Left ventricle myocardium inferior (tissue), 1 donor: ENCODE measurements around the gene KBTBD8. TPM values are rescaled to one million over a fixed set of nuclear protein-coding genes. Genes with fewer than 3 reads are reported as not detected.

Experiments used
- DNase-seq: peaks from one replicate; pipeline ENCODE4 v3.0.0-alpha.2; 2020
- H3K27ac ChIP-seq: fragments of 200-600 bp; replicated peaks from 2 replicates; pipeline ENCODE4 v1.8.0; 2021
- H3K27me3 ChIP-seq: fragments of 200-600 bp; 2 replicates; pipeline ENCODE4 v1.8.0; 2021; ENCODE audit warnings: low read depth
- H3K36me3 ChIP-seq: fragments of 200-600 bp; 2 replicates; pipeline ENCODE4 v1.8.0; 2021
- H3K4me1 ChIP-seq: fragments of 200-600 bp; 2 replicates; pipeline ENCODE4 v1.8.0; 2021
- H3K4me3 ChIP-seq: fragments of 200-600 bp; 2 replicates; pipeline ENCODE4 v1.8.0; 2021; ENCODE audit warnings: mild to moderate bottlenecking, moderate library complexity
- H3K9me3 ChIP-seq: fragments of 200-600 bp; replicated peaks from 2 replicates; pipeline ENCODE4 v1.8.0; 2021
- intact Hi-C: fragments of 100-400 bp; cut with micrococcal nuclease; formaldehyde crosslinking; loops from one replicate; pipeline ENCODE4 v1.11.0; 2022
- total RNA-seq: library from RNA; stranded (reverse); fragmentation: NEBNext Ultra II Directional; extraction: Animal tissue kit (Norgen Biotek cat#: 25700); gene quantifications from one replicate; pipeline ENCODE4 v1.2.1, GENCODE V29; 2021
- TF ChIP-seq, protein P1 (sequence below): fragments of 200-600 bp; IDR thresholded peaks from 2 replicates; pipeline ENCODE4 v1.8.0; 2021; ENCODE audit warnings: antibody characterized with exemption, mild to moderate bottlenecking, borderline replicate concordance
- donor health status: DM: no; HTN: yes; CAD: no; lungs with severe emphysema.

The KBTBD8 gene
- total RNA-seq, 1 donor from 2014 or later = 3.6 TPM

DNA sequence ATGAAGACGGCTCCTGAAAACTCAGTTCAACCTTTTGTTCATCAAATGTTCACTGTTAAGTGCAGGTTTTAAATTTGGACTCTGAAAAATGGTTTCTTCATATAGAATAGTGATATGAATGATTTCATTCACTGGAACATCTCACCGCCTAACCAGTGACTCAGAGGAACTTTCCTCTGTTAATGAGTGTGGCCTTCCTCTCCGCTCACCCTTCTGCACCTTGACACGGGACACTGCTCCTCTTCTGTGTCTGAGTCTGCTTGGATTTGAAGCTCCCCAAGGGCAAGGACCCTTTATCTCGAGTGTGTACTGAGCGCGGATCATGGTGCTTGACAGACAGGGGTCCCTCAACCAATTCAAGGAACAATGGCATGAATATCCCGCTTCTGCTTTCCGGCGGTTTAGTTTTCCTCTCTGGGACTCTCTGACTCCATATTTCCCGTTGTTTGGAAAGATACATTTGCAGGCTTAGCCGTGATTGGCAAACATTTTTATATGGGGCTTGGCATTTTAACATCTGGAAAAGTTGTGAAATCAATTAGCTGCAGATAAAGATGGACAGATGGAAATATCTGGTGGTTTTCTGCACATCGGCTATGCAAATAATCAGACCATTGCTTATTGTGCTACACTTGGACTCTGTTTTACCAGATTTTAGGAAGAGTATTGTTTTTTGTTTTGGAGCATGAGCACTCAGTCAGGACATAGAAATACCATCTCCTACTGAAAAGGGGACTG lies 20.9 kb downstream of the KBTBD8 start:
- H3K36me3 ChIP-seq = no peaks in the 10 kb centered on the region
- H3K9me3 ChIP-seq = no peaks in the 10 kb centered on the region
- peak overlapping the region; percentile 66 for H3K27ac ChIP-seq
- H3K27me3 ChIP-seq = no peaks in the 10 kb centered on the region
- peak overlapping the region; percentile 27 for H3K4me3 ChIP-seq
- TF ChIP-seq, protein P1, sequence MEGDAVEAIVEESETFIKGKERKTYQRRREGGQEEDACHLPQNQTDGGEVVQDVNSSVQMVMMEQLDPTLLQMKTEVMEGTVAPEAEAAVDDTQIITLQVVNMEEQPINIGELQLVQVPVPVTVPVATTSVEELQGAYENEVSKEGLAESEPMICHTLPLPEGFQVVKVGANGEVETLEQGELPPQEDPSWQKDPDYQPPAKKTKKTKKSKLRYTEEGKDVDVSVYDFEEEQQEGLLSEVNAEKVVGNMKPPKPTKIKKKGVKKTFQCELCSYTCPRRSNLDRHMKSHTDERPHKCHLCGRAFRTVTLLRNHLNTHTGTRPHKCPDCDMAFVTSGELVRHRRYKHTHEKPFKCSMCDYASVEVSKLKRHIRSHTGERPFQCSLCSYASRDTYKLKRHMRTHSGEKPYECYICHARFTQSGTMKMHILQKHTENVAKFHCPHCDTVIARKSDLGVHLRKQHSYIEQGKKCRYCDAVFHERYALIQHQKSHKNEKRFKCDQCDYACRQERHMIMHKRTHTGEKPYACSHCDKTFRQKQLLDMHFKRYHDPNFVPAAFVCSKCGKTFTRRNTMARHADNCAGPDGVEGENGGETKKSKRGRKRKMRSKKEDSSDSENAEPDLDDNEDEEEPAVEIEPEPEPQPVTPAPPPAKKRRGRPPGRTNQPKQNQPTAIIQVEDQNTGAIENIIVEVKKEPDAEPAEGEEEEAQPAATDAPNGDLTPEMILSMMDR = no peak
- peaks cover 31% of the 10 kb centered on the region for H3K4me1 ChIP-seq
- no peak for DNase-seq
- intact Hi-C loops = no loop called here

GRCh38 chr3:67028001-67028784 lies 30.1 kb downstream of the KBTBD8 start:
- Histone ChIP-seq H3K27me3 (no peaks in the 10 kb centered on the region), H3K4me3 (no peak overlapping the region), H3K9me3 (no peaks in the 10 kb centered on the region), H3K27ac (no peak overlapping the region), H3K4me1 (peaks cover 9% of the 10 kb centered on the region), H3K36me3 (no peaks in the 10 kb centered on the region)
- DNase-seq = no peak
- intact Hi-C loops = no loop called here
- TF ChIP-seq, protein P1 = no peak

DNA sequence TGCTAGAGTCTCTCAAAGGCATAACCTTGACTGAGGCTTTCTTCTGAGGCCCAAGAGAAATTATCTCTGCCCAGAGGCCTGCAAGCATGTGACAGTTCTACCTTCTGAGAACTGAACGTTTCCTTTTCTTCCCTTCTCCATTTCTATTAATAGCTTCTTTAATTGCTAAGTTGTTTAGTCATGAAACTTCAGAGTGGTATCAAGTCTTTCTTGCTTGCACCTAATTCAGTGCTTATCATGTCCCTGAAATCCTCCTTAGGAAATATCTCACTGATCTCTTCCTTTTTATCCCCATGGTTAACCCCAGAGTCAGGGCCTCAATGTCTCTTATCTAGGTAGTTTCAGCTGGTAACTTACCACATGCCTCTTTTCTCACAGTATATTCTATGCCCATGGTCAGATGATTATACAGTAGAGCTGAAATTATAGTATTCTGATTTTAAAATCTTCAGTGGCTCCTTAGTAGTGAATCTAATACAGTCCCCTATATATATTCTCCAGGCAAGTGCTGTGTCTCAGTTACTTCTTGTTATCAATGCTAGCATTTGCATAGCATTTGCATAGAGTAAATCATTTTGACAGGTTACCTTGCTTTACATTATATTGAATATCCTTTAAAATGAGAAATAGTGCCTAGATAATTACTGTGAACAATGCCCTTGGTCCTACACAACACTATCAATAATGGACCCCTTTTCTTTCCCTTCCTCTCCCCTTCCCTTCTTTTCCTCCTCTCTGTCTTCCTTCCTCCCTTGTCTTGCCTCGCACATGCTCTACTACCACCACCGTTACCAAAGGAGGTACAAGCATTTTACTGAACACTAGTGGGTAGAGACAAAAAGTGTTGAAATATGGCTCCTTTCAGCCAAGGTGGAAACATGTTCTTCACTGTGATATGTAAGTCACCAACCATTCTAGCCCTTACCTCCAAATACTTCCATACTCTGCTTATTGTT lies 33.0 kb downstream of the KBTBD8 start:
- H3K9me3 ChIP-seq = no peaks in the 10 kb centered on the region
- H3K4me3 ChIP-seq = no peak overlapping the region
- no peaks in the 10 kb centered on the region for H3K27me3 ChIP-seq
- no peak for DNase-seq
- no peaks in the 10 kb centered on the region for H3K36me3 ChIP-seq
- no peak overlapping the region for H3K27ac ChIP-seq
- TF ChIP-seq, protein P1 = no peak
- H3K4me1 ChIP-seq = peaks cover 9% of the 10 kb centered on the region
- intact Hi-C loops = no loop called here

DNA sequence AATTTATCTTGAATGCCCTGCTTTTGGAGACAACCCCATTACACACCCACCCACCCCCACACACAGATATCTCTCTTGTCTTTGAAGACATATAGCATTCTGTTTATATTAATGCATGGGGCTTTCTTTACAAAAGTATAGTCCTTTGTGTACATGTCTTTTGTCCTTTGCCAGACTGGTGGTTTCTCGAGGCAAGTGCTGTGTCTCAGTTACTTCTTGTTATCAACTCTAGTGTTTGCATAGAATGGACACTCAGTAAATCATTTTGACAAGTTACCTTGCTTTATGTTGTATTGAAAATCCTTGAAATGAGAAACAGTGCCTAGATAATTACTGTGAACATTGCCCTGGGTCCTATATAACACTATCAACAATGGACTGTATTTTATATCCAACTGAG lies 33.9 kb downstream of the KBTBD8 start:
- Histone ChIP-seq H3K4me1 (peaks cover 9% of the 10 kb centered on the region), H3K4me3 (no peak overlapping the region), H3K36me3 (no peaks in the 10 kb centered on the region), H3K9me3 (no peaks in the 10 kb centered on the region), H3K27ac (no peak overlapping the region), H3K27me3 (no peaks in the 10 kb centered on the region)
- TF ChIP-seq, protein P1 = no peak
- intact Hi-C loops = no loop called here
- DNase-seq = no peak

DNA sequence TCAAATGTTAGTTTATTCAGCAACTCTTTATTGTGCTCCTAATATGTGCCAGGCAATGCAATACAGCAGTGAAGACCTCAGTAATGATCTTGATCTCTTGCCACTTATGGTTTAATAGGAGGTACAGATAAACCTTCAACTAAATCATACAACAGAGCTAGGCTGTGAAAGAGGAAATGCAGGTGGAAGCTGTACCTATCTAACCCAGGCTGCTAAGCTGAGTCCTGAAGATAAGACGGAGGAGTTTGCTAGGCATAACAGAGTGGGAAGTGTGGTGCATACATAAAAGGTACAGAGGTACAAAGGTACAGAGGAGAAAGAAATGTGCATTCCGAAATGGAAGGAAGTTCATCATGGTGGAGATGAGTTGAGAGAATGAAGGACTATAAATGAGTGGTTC lies 35.0 kb downstream of the KBTBD8 start:
- Histone ChIP-seq H3K27me3 (no peaks in the 10 kb centered on the region), H3K4me1 (peaks cover 9% of the 10 kb centered on the region), H3K36me3 (no peaks in the 10 kb centered on the region), H3K27ac (no peak overlapping the region), H3K4me3 (no peak overlapping the region), H3K9me3 (no peaks in the 10 kb centered on the region)
- intact Hi-C loops = no loop called here
- TF ChIP-seq, protein P1 = no peak
- DNase-seq = no peak
